HepG2 (cell line): Measurements from ENCODE around the gene ERF. TPM values are rescaled to one million over a fixed set of nuclear protein-coding genes. Genes with fewer than 3 reads are reported as not detected.
A peak's percentile ranks its signal among the peaks of the same experiment; 100 is the strongest.

Experiments
- HCFC1 ChIP-seq: fragments of 150-350 bp; IDR thresholded peaks from 2 replicates; pipeline ENCODE4 v1.6.1; 2014; ENCODE audit warnings: low read depth, low read length
- ISL2 ChIP-seq: sonication (generic); formaldehyde crosslinking; IDR thresholded peaks from 2 replicates; pipeline ENCODE4 v1.5.0; 2020; ENCODE audit warnings: missing genetic modification reagents
- JUNB ChIP-seq: sonication (generic); formaldehyde crosslinking; IDR thresholded peaks from 2 replicates; pipeline ENCODE4 v1.8.0; 2022; ENCODE audit warnings: missing genetic modification reagents, mild to moderate bottlenecking, borderline replicate concordance
- NCOR1 ChIP-seq: fragments of 200-600 bp; sonication (generic); IDR thresholded peaks from 2 replicates; pipeline ENCODE4 v1.7.0; 2017; ENCODE audit warnings: antibody characterized with exemption, low read length, borderline replicate concordance
- PITX1 ChIP-seq: sonication (generic); formaldehyde crosslinking; IDR thresholded peaks from 2 replicates; pipeline ENCODE4 v1.5.1; 2020; ENCODE audit warnings: mild to moderate bottlenecking, missing genetic modification reagents
- SRSF4 ChIP-seq: fragments of 200-400 bp; formaldehyde crosslinking; IDR thresholded peaks from one replicate; pipeline ENCODE4 v1.6.1; 2018; ENCODE audit warnings: mild to moderate bottlenecking, low read depth, low read length, moderate library complexity; ENCODE audit not compliant: poor library complexity, severe bottlenecking
- ZBTB42 ChIP-seq: sonication (generic); formaldehyde crosslinking; IDR thresholded peaks from 2 replicates; pipeline ENCODE4 v1.5.0; 2020; ENCODE audit warnings: mild to moderate bottlenecking, missing genetic modification reagents
- ZNF124 ChIP-seq: sonication (generic); formaldehyde crosslinking; IDR thresholded peaks from 2 replicates; pipeline ENCODE4 v1.4.0; 2020; ENCODE audit warnings: missing genetic modification reagents
- ZNF326 ChIP-seq: sonication (generic); formaldehyde crosslinking; IDR thresholded peaks from 2 replicates; pipeline ENCODE4 v1.4.0; 2020; ENCODE audit warnings: missing genetic modification reagents, borderline replicate concordance
- ZNF441 ChIP-seq: sonication (generic); formaldehyde crosslinking; IDR thresholded peaks from 2 replicates; pipeline ENCODE4 v1.7.0; 2021; ENCODE audit warnings: missing genetic modification reagents, borderline replicate concordance
- ZNF446 ChIP-seq: sonication (generic); formaldehyde crosslinking; IDR thresholded peaks from 2 replicates; pipeline ENCODE4 v1.5.0; 2020; ENCODE audit warnings: mild to moderate bottlenecking, missing genetic modification reagents
- ZNF510 ChIP-seq: sonication (generic); formaldehyde crosslinking; IDR thresholded peaks from 2 replicates; pipeline ENCODE4 v1.4.0; 2020; ENCODE audit warnings: low read depth, mild to moderate bottlenecking, missing genetic modification reagents
- ZNF800 ChIP-seq: sonication (generic); formaldehyde crosslinking; IDR thresholded peaks from 2 replicates; pipeline ENCODE4 v1.4.0; 2020; ENCODE audit warnings: missing genetic modification reagents
- polyA plus RNA-seq, 8 experiments: library from polyadenylated mRNA; depleted of rRNA in 3 of 8; stranded (reverse) in 7 of 8; unstranded in 1 of 8; fragments of >200 nt; fragmentation: Illumina TruSeq in 4 of 8; extraction: Trizol in 4 of 8; gene quantifications; 2 replicates each; pipeline versions ENCODE4 v1.2.1 to v1.2.3, GENCODE V29; 2011 to 2016; ENCODE audit warnings: low read depth in 4 of 8, missing spikeins in 1 of 8, mixed read lengths in 1 of 8; ENCODE audit not compliant: insufficient read depth in 1 of 8
- total RNA-seq, 5 experiments: library from RNA; depleted of rRNA; stranded (reverse); fragments of >200 nt; fragmentation: Illumina TruSeq; extraction: Trizol; gene quantifications; 2 replicates each; pipeline ENCODE4 v1.2.3, GENCODE V29; 2016; ENCODE audit warnings: low read depth in 1 of 5
- TF ChIP-seq, protein P1 (sequence below): sonication (generic); formaldehyde crosslinking; IDR thresholded peaks from 2 replicates; pipeline ENCODE4 v1.4.0; 2020; ENCODE audit warnings: missing genetic modification reagents
- TF ChIP-seq, protein P2 (sequence below): IDR thresholded peaks from 2 replicates; pipeline ENCODE4 v1.6.1; 2016; ENCODE audit warnings: missing compliant biosample characterization, missing genetic modification reagents, borderline replicate concordance
- TF ChIP-seq, protein P3 (sequence below): IDR thresholded peaks from 2 replicates; pipeline ENCODE4 v1.6.1; 2016; ENCODE audit warnings: control low read depth
- TF ChIP-seq, protein P4 (sequence below): sonication (generic); formaldehyde crosslinking; conservative IDR thresholded peaks from 2 replicates; pipeline ENCODE4 v1.4.0; 2020; ENCODE audit warnings: mild to moderate bottlenecking, missing genetic modification reagents, moderate library complexity
- TF ChIP-seq, protein P5 (sequence below): sonication (generic); formaldehyde crosslinking; IDR thresholded peaks from 2 replicates; pipeline ENCODE4 v1.8.0; 2023; ENCODE audit warnings: mild to moderate bottlenecking, missing genetic modification reagents

The ERF gene
- total and polyA plus RNA-seq, 2 of the 13 experiments (the other 11 are each of a cell fraction or from before 2014, with no cell fraction given), result 67.1 to 69.9 TPM

DNA sequence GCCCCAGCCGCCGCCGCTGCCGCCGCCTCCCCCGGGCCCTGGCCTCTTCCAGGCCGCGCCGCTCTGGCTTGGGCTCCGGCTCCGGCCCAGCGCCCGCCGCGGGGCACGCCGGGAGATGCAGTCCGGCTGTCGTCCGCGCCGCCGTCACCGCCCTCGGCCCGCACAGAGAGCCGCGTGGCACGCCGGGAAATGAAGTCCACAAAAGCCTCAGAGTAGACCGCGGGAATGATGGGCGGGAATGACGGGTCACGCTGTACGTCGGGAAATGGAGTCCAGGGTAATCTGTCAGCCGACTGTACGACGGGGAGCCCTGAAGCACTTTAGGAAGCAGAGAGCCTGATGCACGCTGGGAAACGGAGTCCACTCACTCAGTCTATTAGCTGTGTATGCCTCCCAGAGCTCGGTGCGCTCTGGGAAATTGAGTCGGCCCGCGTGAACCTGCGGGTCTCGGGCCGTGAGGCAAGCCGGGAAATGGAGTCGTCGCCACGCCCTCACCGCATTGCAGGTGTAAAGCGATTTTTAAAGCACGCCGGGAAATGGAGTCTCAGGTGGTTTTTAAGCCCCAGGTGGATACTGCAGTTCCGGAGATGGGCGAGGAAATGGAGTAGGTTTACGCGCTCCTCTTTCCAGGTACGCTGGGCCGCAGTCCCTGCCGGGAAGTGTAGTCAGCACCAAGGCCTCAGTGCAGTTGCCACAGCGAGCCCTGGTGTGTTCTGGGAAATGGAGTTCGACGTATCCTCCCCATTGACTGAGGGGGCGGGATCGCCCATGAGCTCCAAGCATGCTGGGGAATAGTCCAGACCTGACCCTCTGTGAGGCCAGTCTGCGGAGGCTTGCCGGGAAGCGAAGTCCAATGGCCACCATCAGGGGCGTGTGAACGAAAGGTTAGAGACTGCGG is 12.2 kb downstream of the ERF start, which contains the start of gene GSK3A (continued):
- TF ChIP-seq NCOR1, result 0 out of 2 replicates have a peak, but pooled peaks have one; percentile 14
- 0 out of 2 replicates have a peak, but pooled peaks have one; percentile 56 for TF ChIP-seq ZNF446 (CRISPR knock-in tag)
- peak; percentile 61 for TF ChIP-seq PITX1 (CRISPR knock-in tag)
- no peak for TF ChIP-seq SRSF4
- TF ChIP-seq ZBTB42 (CRISPR knock-in tag), result no peak
- no peak for TF ChIP-seq ZNF510 (CRISPR knock-in tag)
- TF ChIP-seq, protein P1, sequence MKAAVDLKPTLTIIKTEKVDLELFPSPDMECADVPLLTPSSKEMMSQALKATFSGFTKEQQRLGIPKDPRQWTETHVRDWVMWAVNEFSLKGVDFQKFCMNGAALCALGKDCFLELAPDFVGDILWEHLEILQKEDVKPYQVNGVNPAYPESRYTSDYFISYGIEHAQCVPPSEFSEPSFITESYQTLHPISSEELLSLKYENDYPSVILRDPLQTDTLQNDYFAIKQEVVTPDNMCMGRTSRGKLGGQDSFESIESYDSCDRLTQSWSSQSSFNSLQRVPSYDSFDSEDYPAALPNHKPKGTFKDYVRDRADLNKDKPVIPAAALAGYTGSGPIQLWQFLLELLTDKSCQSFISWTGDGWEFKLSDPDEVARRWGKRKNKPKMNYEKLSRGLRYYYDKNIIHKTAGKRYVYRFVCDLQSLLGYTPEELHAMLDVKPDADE, result no peak
- TF ChIP-seq ZNF800 (CRISPR knock-in tag), result no peak
- TF ChIP-seq, protein P2, sequence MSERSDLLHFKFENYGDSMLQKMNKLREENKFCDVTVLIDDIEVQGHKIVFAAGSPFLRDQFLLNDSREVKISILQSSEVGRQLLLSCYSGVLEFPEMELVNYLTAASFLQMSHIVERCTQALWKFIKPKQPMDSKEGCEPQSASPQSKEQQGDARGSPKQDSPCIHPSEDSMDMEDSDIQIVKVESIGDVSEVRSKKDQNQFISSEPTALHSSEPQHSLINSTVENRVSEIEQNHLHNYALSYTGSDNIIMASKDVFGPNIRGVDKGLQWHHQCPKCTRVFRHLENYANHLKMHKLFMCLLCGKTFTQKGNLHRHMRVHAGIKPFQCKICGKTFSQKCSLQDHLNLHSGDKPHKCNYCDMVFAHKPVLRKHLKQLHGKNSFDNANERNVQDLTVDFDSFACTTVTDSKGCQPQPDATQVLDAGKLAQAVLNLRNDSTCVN (CRISPR knock-in tag), result no peak
- TF ChIP-seq ZNF124 (CRISPR knock-in tag), result peak; percentile 25; the same call in 1 of the 2 replicates
- TF ChIP-seq, protein P3, sequence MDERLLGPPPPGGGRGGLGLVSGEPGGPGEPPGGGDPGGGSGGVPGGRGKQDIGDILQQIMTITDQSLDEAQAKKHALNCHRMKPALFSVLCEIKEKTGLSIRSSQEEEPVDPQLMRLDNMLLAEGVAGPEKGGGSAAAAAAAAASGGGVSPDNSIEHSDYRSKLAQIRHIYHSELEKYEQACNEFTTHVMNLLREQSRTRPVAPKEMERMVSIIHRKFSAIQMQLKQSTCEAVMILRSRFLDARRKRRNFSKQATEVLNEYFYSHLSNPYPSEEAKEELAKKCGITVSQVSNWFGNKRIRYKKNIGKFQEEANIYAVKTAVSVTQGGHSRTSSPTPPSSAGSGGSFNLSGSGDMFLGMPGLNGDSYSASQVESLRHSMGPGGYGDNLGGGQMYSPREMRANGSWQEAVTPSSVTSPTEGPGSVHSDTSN, result peak; percentile 63
- TF ChIP-seq ZNF326 (CRISPR knock-in tag), result no peak
- no peak for TF ChIP-seq JUNB
- peak; percentile 91 for TF ChIP-seq HCFC1
- TF ChIP-seq, protein P4, sequence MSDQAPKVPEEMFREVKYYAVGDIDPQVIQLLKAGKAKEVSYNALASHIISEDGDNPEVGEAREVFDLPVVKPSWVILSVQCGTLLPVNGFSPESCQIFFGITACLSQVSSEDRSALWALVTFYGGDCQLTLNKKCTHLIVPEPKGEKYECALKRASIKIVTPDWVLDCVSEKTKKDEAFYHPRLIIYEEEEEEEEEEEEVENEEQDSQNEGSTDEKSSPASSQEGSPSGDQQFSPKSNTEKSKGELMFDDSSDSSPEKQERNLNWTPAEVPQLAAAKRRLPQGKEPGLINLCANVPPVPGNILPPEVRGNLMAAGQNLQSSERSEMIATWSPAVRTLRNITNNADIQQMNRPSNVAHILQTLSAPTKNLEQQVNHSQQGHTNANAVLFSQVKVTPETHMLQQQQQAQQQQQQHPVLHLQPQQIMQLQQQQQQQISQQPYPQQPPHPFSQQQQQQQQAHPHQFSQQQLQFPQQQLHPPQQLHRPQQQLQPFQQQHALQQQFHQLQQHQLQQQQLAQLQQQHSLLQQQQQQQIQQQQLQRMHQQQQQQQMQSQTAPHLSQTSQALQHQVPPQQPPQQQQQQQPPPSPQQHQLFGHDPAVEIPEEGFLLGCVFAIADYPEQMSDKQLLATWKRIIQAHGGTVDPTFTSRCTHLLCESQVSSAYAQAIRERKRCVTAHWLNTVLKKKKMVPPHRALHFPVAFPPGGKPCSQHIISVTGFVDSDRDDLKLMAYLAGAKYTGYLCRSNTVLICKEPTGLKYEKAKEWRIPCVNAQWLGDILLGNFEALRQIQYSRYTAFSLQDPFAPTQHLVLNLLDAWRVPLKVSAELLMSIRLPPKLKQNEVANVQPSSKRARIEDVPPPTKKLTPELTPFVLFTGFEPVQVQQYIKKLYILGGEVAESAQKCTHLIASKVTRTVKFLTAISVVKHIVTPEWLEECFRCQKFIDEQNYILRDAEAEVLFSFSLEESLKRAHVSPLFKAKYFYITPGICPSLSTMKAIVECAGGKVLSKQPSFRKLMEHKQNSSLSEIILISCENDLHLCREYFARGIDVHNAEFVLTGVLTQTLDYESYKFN (CRISPR knock-in tag), result peak; percentile 50
- peak; percentile 54; the same call in 1 of the 2 replicates for TF ChIP-seq ISL2 (CRISPR knock-in tag)
- TF ChIP-seq ZNF441 (CRISPR knock-in tag), result no peak
- TF ChIP-seq, protein P5, sequence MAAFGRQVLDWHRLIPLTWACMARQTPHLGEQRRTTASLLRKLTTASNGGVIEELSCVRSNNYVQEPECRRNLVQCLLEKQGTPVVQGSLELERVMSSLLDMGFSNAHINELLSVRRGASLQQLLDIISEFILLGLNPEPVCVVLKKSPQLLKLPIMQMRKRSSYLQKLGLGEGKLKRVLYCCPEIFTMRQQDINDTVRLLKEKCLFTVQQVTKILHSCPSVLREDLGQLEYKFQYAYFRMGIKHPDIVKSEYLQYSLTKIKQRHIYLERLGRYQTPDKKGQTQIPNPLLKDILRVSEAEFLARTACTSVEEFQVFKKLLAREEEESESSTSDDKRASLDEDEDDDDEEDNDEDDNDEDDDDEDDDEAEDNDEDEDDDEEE (CRISPR knock-in tag), result no peak; the same call in 1 of the 2 replicates
